ENCODE measurements around the gene ZFPL1. TPM values are rescaled to one million over a fixed set of nuclear protein-coding genes. Genes with fewer than 3 reads are reported as not detected.

The ZFPL1 gene
- total RNA-seq, 1 experiment from 2014 or later, result 50.8 TPM

GRCh38 chr11:65130631-65131416 is 46.8 kb downstream of the ZFPL1 start:
- H3K4me3 Mint-ChIP-seq (ENCODE audit: unreplicated experiment), result peak overlapping the region; percentile 18
- no peak overlapping the region for H3K27ac Mint-ChIP-seq (ENCODE audit: low read depth, unreplicated experiment)
- CTCF ChIA-PET, result interaction anchor here (0.6 to 1.1 kb wide), 5 partner anchors 9 to 123 kb away, joined by 3 to 6 read pairs (median 4); partner anchors contain the start of genes FAU and MRPL49
- DNase-seq (ENCODE audit: unreplicated experiment), result no peak
- TF ChIP-seq CTCF (IDR thresholded peaks at IDR 0.05; ENCODE audit: unreplicated experiment), result no peak
- no peaks in the 10 kb centered on the region for H3K9me3 Mint-ChIP-seq (ENCODE audit: unreplicated experiment)
- no TSS peak for BruUV-seq (replicated peaks)
- H3K36me3 Mint-ChIP-seq (ENCODE audit: insufficient read depth, unreplicated experiment), result peaks cover 60% of the 10 kb centered on the region
- POLR2A ChIA-PET, result interaction anchor here (0.6 to 8.2 kb wide), 5 partner anchors 8 to 93 kb away, joined by 3 to 157 read pairs (median 10); partner anchors contain the start of genes CAPN1, FAU, MRPL49 and ZNHIT2
- no peaks in the 10 kb centered on the region for H3K27me3 Mint-ChIP-seq (ENCODE audit: insufficient read depth, unreplicated experiment)
- peaks cover 20% of the 10 kb centered on the region for H3K4me1 Mint-ChIP-seq (ENCODE audit: insufficient read depth, unreplicated experiment)
- intact Hi-C loops (cut with micrococcal nuclease), result no loop called here

- no peak for TF ChIP-seq CTCF (IDR thresholded peaks at IDR 0.05; ENCODE audit: unreplicated experiment)
- Mint-ChIP-seq H3K4me3 (ENCODE audit: unreplicated experiment) (peak overlapping the region; percentile 18), H3K27ac (ENCODE audit: low read depth, unreplicated experiment) (no peak overlapping the region), H3K9me3 (ENCODE audit: unreplicated experiment) (no peaks in the 10 kb centered on the region), H3K4me1 (ENCODE audit: insufficient read depth, unreplicated experiment) (peaks cover 26% of the 10 kb centered on the region), H3K36me3 (ENCODE audit: insufficient read depth, unreplicated experiment) (peaks cover 56% of the 10 kb centered on the region), H3K27me3 (ENCODE audit: insufficient read depth, unreplicated experiment) (no peaks in the 10 kb centered on the region)
- DNase-seq (ENCODE audit: unreplicated experiment), result no peak
- intact Hi-C loops (cut with micrococcal nuclease), result no loop called here
- BruUV-seq (replicated peaks), result no TSS peak
- ChIA-PET POLR2A (interaction anchor here (2.3 to 8.2 kb wide), 3 partner anchors 9 to 50 kb away, joined by 10 to 157 read pairs (median 138); partner anchors contain the start of genes CAPN1, FAU, MRPL49 and ZNHIT2), CTCF (interaction anchor here (0.6 to 1.1 kb wide), 3 partner anchors 9 to 76 kb away, joined by 4 to 6 read pairs (median 4); partner anchors contain the start of genes FAU and MRPL49)
Observed at GRCh38 chr11:65131417-65131776, 47.4 kb downstream of the ZFPL1 start.

GRCh38 chr11:65131895-65132237 is 47.8 kb downstream of the ZFPL1 start:
- no peak for TF ChIP-seq CTCF (IDR thresholded peaks at IDR 0.05; ENCODE audit: unreplicated experiment)
- DNase-seq (ENCODE audit: unreplicated experiment), result no peak
- intact Hi-C loops (cut with micrococcal nuclease), result no loop called here
- Mint-ChIP-seq H3K36me3 (ENCODE audit: insufficient read depth, unreplicated experiment) (peaks cover 52% of the 10 kb centered on the region), H3K4me1 (ENCODE audit: insufficient read depth, unreplicated experiment) (peaks cover 28% of the 10 kb centered on the region), H3K9me3 (ENCODE audit: unreplicated experiment) (no peaks in the 10 kb centered on the region), H3K27ac (ENCODE audit: low read depth, unreplicated experiment) (no peak overlapping the region), H3K4me3 (ENCODE audit: unreplicated experiment) (peak overlapping the region; percentile 99), H3K27me3 (ENCODE audit: insufficient read depth, unreplicated experiment) (no peaks in the 10 kb centered on the region)
- POLR2A ChIA-PET, result interaction anchor here (2.3 to 8.2 kb wide), 3 partner anchors 9 to 49 kb away, joined by 10 to 157 read pairs (median 138); partner anchors contain the start of genes CAPN1, FAU, MRPL49 and ZNHIT2
- CTCF ChIA-PET, result interaction anchor here (1.0 kb wide), 1 partner anchor 21 kb away, joined by 4 read pairs; no protein-coding TSS in a partner anchor
- no TSS peak for BruUV-seq (replicated peaks)

- Mint-ChIP-seq H3K9me3 (ENCODE audit: unreplicated experiment) (no peaks in the 10 kb centered on the region), H3K4me3 (ENCODE audit: unreplicated experiment) (peak overlapping the region; percentile 99), H3K27ac (ENCODE audit: low read depth, unreplicated experiment) (peak overlapping the region; percentile 100), H3K4me1 (ENCODE audit: insufficient read depth, unreplicated experiment) (peaks cover 28% of the 10 kb centered on the region), H3K27me3 (ENCODE audit: insufficient read depth, unreplicated experiment) (no peaks in the 10 kb centered on the region), H3K36me3 (ENCODE audit: insufficient read depth, unreplicated experiment) (peaks cover 46% of the 10 kb centered on the region)
- no peak for DNase-seq (ENCODE audit: unreplicated experiment)
- no peak for TF ChIP-seq CTCF (IDR thresholded peaks at IDR 0.05; ENCODE audit: unreplicated experiment)
- ChIA-PET POLR2A (interaction anchor here (1.4 to 8.2 kb wide), 7 partner anchors 10 to 482 kb away, joined by 3 to 157 read pairs (median 56); partner anchors contain the start of genes CAPN1, FAU, MRPL49 and ZNHIT2), CTCF (interaction anchor here (0.6 kb wide), 1 partner anchor 12 kb away, joined by 3 read pairs; no protein-coding TSS in a partner anchor)
- no TSS peak for BruUV-seq (replicated peaks)
- intact Hi-C loops (cut with micrococcal nuclease), result no loop called here
Observed at GRCh38 chr11:65132238-65132987, 48.4 kb downstream of the ZFPL1 start.

Data from MCF 10A (cell line).